Muscle of leg (tissue), 9 donors: Measurements from ENCODE around the gene CTAG1B. TPM values are rescaled to one million over a fixed set of nuclear protein-coding genes. Genes with fewer than 3 reads are reported as not detected.

Source experiments
- polyA plus RNA-seq, 8 donors: library from polyadenylated mRNA; unstranded; fragments of 120-200 nt; gene quantifications; one replicate each; pipeline versions ENCODE4 v1.2.1 to v1.2.3, GENCODE V29; 2013; ENCODE audit warnings: inconsistent platforms in 1 of 8, low replicate concordance in 1 of 8; ENCODE audit not compliant: insufficient read length in 8 of 8, insufficient read depth in 1 of 8
- total RNA-seq: library from RNA; stranded (reverse); fragments of 120-200 nt; gene quantifications from one replicate; pipeline ENCODE4 v1.2.4, GENCODE V29; 2013

CTAG1B gene
- total and polyA plus RNA-seq, 9 donors: not detected

Other genes with a start within 250 kb of the CTAG1B start
- 212 TPM for gene FLNA, start 244.6 kb downstream of the CTAG1B start, total RNA-seq
- gene FLNA, start 244.6 kb downstream of the CTAG1B start, polyA plus RNA-seq: 100 to 1,000 TPM; 329 to 450 (median 367) TPM
- gene EMD, start 240.0 kb downstream of the CTAG1B start, total RNA-seq: 8.7 TPM
- 10 to 100 TPM; 48.8 to 66.7 (median 57.4) TPM for gene EMD, start 240.0 kb downstream of the CTAG1B start, polyA plus RNA-seq
- 7,222 TPM for gene RPL10, start 220.9 kb downstream of the CTAG1B start, total RNA-seq
- 1,000 to 10,000 TPM; 5,887 to 6,889 (median 5,977) TPM for gene RPL10, start 220.9 kb downstream of the CTAG1B start, polyA plus RNA-seq
- 35.2 TPM for gene DNASE1L1, start 210.0 kb downstream of the CTAG1B start, total RNA-seq
- gene DNASE1L1, start 210.0 kb downstream of the CTAG1B start, polyA plus RNA-seq: 10 to 100 TPM; 17.8 to 38.7 (median 30.8) TPM
- 17.2 TPM for gene TAFAZZIN, start 207.7 kb downstream of the CTAG1B start, total RNA-seq
- gene TAFAZZIN, start 207.7 kb downstream of the CTAG1B start, polyA plus RNA-seq: 10 to 100 TPM; 17.0 to 34.8 (median 27.3) TPM
- gene ATP6AP1, start 190.6 kb downstream of the CTAG1B start, total RNA-seq: 30.0 TPM
- gene ATP6AP1, start 190.6 kb downstream of the CTAG1B start, polyA plus RNA-seq: 10 to 100 TPM; 58.0 to 78.3 (median 67.6) TPM
- 45.4 TPM for gene GDI1, start 182.1 kb downstream of the CTAG1B start, total RNA-seq
- gene GDI1, start 182.1 kb downstream of the CTAG1B start, polyA plus RNA-seq: 100 to 1,000 TPM in 2 of 8 donors, 10 to 100 TPM in 6; 78.6 to 106 (median 91.5) TPM
- 38.0 TPM for gene FAM50A, start 175.1 kb downstream of the CTAG1B start, total RNA-seq
- gene FAM50A, start 175.1 kb downstream of the CTAG1B start, polyA plus RNA-seq: 10 to 100 TPM; 61.4 to 71.4 (median 65.9) TPM
- 7.4 TPM for gene PLXNA3, start 161.0 kb downstream of the CTAG1B start, total RNA-seq
- gene PLXNA3, start 161.0 kb downstream of the CTAG1B start, polyA plus RNA-seq: 10 to 100 TPM; 27.5 to 48.1 (median 38.8) TPM
- 16.2 TPM for gene LAGE3, start 140.0 kb downstream of the CTAG1B start, total RNA-seq
- 10 to 100 TPM; 12.1 to 15.9 (median 14.5) TPM for gene LAGE3, start 140.0 kb downstream of the CTAG1B start, polyA plus RNA-seq
- gene UBL4A, start 132.7 kb downstream of the CTAG1B start, total RNA-seq: 26.2 TPM
- 10 to 100 TPM; 20.3 to 27.8 (median 24.5) TPM for gene UBL4A, start 132.7 kb downstream of the CTAG1B start, polyA plus RNA-seq
- 7.8 TPM for gene SLC10A3, start 128.7 kb downstream of the CTAG1B start, total RNA-seq
- gene SLC10A3, start 128.7 kb downstream of the CTAG1B start, polyA plus RNA-seq: 10 to 100 TPM; 10.4 to 17.9 (median 13.3) TPM
- gene FAM3A, start 103.0 kb downstream of the CTAG1B start, total RNA-seq: 19.1 TPM
- 10 to 100 TPM; 22.7 to 34.7 (median 28.9) TPM for gene FAM3A, start 103.0 kb downstream of the CTAG1B start, polyA plus RNA-seq
- gene G6PD, start 72.4 kb downstream of the CTAG1B start, total RNA-seq: 5.8 TPM
- 10 to 100 TPM; 11.0 to 19.4 (median 13.9) TPM for gene G6PD, start 72.4 kb downstream of the CTAG1B start, polyA plus RNA-seq
- 9.4 TPM for gene IKBKG, start 71.7 kb downstream of the CTAG1B start, total RNA-seq
- 10 to 100 TPM; 12.2 to 16.3 (median 14.0) TPM for gene IKBKG, start 71.7 kb downstream of the CTAG1B start, polyA plus RNA-seq
- not detected for gene CTAG1A, start 34.1 kb downstream of the CTAG1B start, total RNA-seq
- not detected for gene CTAG1A, start 34.1 kb downstream of the CTAG1B start, polyA plus RNA-seq
- not detected for gene CTAG2, start 34.3 kb upstream of the CTAG1B start, total RNA-seq
- gene CTAG2, start 34.3 kb upstream of the CTAG1B start, polyA plus RNA-seq: not detected
- gene GAB3, start 131.8 kb upstream of the CTAG1B start, total RNA-seq: 6.5 TPM
- 1 to 10 TPM; 3.2 to 6.7 (median 5.1) TPM for gene GAB3, start 131.8 kb upstream of the CTAG1B start, polyA plus RNA-seq
- gene DKC1, start 143.6 kb upstream of the CTAG1B start, total RNA-seq: 22.8 TPM
- 10 to 100 TPM; 33.1 to 44.2 (median 38.8) TPM for gene DKC1, start 143.6 kb upstream of the CTAG1B start, polyA plus RNA-seq
- gene MPP1, start 186.2 kb upstream of the CTAG1B start, total RNA-seq: 16.6 TPM
- 10 to 100 TPM; 15.0 to 22.6 (median 20.5) TPM for gene MPP1, start 186.2 kb upstream of the CTAG1B start, polyA plus RNA-seq
- gene SMIM9, start 215.4 kb upstream of the CTAG1B start, total RNA-seq: not detected
- gene SMIM9, start 215.4 kb upstream of the CTAG1B start, polyA plus RNA-seq: not detected